KOPT-K1 (cell line): ENCODE data around the gene TOMM34.

ENCODE experiments used
- H3K27ac ChIP-seq: fragments of 200-600 bp; sonication (generic); 2 replicates; pipeline ENCODE4 v1.5.1; 2016; ENCODE audit warnings: antibody characterized with exemption, mild to moderate bottlenecking, low read depth, low read length; ENCODE audit not compliant: poor library complexity, severe bottlenecking
- H3K36me3 ChIP-seq: fragments of 200-600 bp; sonication (generic); 2 replicates; pipeline ENCODE4 v1.5.1; 2017; ENCODE audit warnings: antibody characterized with exemption, mild to moderate bottlenecking, low read length, moderate library complexity; ENCODE audit not compliant: insufficient read depth
- H3K9me3 ChIP-seq: fragments of 200-600 bp; sonication (generic); 2 replicates; pipeline ENCODE4 v1.5.1; 2017; ENCODE audit warnings: antibody characterized with exemption, low read length, mild to moderate bottlenecking; ENCODE audit not compliant: insufficient read depth, poor library complexity, severe bottlenecking

Gene TOMM34

GRCh38 chr20:44954211-44954610, 6.0 kb downstream of the TOMM34 start:
- no peaks in the 10 kb centered on the region for H3K9me3 ChIP-seq
- no peak overlapping the region for H3K27ac ChIP-seq
- H3K36me3 ChIP-seq: peaks cover 95% of the 10 kb centered on the region

GRCh38 chr20:44952731-44953130, 7.5 kb downstream of the TOMM34 start:
- Histone ChIP-seq H3K27ac (no peak overlapping the region), H3K36me3 (peaks cover 100% of the 10 kb centered on the region), H3K9me3 (no peaks in the 10 kb centered on the region)

GRCh38 chr20:44950368-44950767, 9.8 kb downstream of the TOMM34 start:
- Histone ChIP-seq H3K36me3 (peaks cover 100% of the 10 kb centered on the region), H3K27ac (no peak overlapping the region), H3K9me3 (no peaks in the 10 kb centered on the region)

- H3K36me3 ChIP-seq: peaks cover 100% of the 10 kb centered on the region
Measured at GRCh38 chr20:44948513-44948912, 11.7 kb downstream of the TOMM34 start.

GRCh38 chr20:44948107-44948506, 12.1 kb downstream of the TOMM34 start:
- H3K36me3 ChIP-seq: peaks cover 100% of the 10 kb centered on the region
- H3K27ac ChIP-seq: no peak overlapping the region
- no peaks in the 10 kb centered on the region for H3K9me3 ChIP-seq

More at GRCh38 chr20:44948513-44948912, 11.7 kb downstream of the TOMM34 start:
- Histone ChIP-seq H3K27ac (no peak overlapping the region), H3K9me3 (no peaks in the 10 kb centered on the region)

- Histone ChIP-seq H3K36me3 (peaks cover 100% of the 10 kb centered on the region), H3K9me3 (no peaks in the 10 kb centered on the region), H3K27ac (no peak overlapping the region)
Measured at GRCh38 chr20:44946271-44946852, 13.8 kb downstream of the TOMM34 start.

- peaks cover 100% of the 10 kb centered on the region for H3K36me3 ChIP-seq
- no peaks in the 10 kb centered on the region for H3K9me3 ChIP-seq
Measured at GRCh38 chr20:44945261-44945660, 14.9 kb downstream of the TOMM34 start.

GRCh38 chr20:44943828-44944227, 16.4 kb downstream of the TOMM34 start:
- Histone ChIP-seq H3K36me3 (peaks cover 100% of the 10 kb centered on the region), H3K27ac (no peak overlapping the region), H3K9me3 (no peaks in the 10 kb centered on the region)

More at GRCh38 chr20:44945261-44945660, 14.9 kb downstream of the TOMM34 start:
- H3K27ac ChIP-seq: no peak overlapping the region

GRCh38 chr20:44942264-44942973, 17.8 kb downstream of the TOMM34 start:
- Histone ChIP-seq H3K9me3 (no peaks in the 10 kb centered on the region), H3K36me3 (peaks cover 100% of the 10 kb centered on the region), H3K27ac (no peak overlapping the region)

- Histone ChIP-seq H3K9me3 (no peaks in the 10 kb centered on the region), H3K27ac (no peak overlapping the region), H3K36me3 (peaks cover 99% of the 10 kb centered on the region)
Measured at GRCh38 chr20:44941120-44941691, 19.0 kb downstream of the TOMM34 start.

GRCh38 chr20:44938637-44939036, 21.6 kb downstream of the TOMM34 start:
- peaks cover 97% of the 10 kb centered on the region for H3K36me3 ChIP-seq
- H3K9me3 ChIP-seq: no peaks in the 10 kb centered on the region
- no peak overlapping the region for H3K27ac ChIP-seq

GRCh38 chr20:44936510-44936909, 23.7 kb downstream of the TOMM34 start:
- no peaks in the 10 kb centered on the region for H3K9me3 ChIP-seq
- H3K27ac ChIP-seq: no peak overlapping the region
- peaks cover 94% of the 10 kb centered on the region for H3K36me3 ChIP-seq

GRCh38 chr20:44932916-44933315, 27.3 kb downstream of the TOMM34 start:
- Histone ChIP-seq H3K9me3 (no peaks in the 10 kb centered on the region), H3K36me3 (peaks cover 71% of the 10 kb centered on the region), H3K27ac (no peak overlapping the region)

GRCh38 chr20:44931911-44932310, 28.3 kb downstream of the TOMM34 start:
- H3K27ac ChIP-seq: no peak overlapping the region
- no peaks in the 10 kb centered on the region for H3K9me3 ChIP-seq
- peaks cover 61% of the 10 kb centered on the region for H3K36me3 ChIP-seq

GRCh38 chr20:44930517-44931168, 29.6 kb downstream of the TOMM34 start:
- peaks cover 52% of the 10 kb centered on the region for H3K36me3 ChIP-seq
- no peaks in the 10 kb centered on the region for H3K9me3 ChIP-seq
- no peak overlapping the region for H3K27ac ChIP-seq
